Esophagus squamous epithelium (tissue), 4 donors: ENCODE measurements around the gene PTPRQ.

Experiments used
- CTCF ChIP-seq, 6 experiments: fragments of 450-650 bp in 4 of 6; fragments of 200-600 bp in 2 of 6; sonication (generic) in 2 of 6; IDR thresholded peaks; one replicate each; pipeline ENCODE4 v1.5.1; 2016 to 2019; ENCODE audit warnings: antibody characterized with exemption in 6 of 6, mild to moderate bottlenecking in 4 of 6, moderate library complexity in 4 of 6
- POLR2A ChIP-seq, 4 donors: fragments of 450-650 bp; IDR thresholded peaks; one replicate each; pipeline ENCODE4 v1.6.1; 2017; ENCODE audit warnings: antibody characterized with exemption in 4 of 4, mild to moderate bottlenecking in 4 of 4, moderate library complexity in 3 of 4

- no peak for TF ChIP-seq CTCF (IDR thresholded peaks at IDR 0.05)
- TF ChIP-seq POLR2A (IDR thresholded peaks at IDR 0.05) = no peak
Measured at GRCh38 chr12:80539029-80539428, 95.0 kb downstream of the PTPRQ start.
